Endodermal cell (in vitro differentiated cells): ENCODE results near the gene GOLPH3. TPM values are rescaled to one million over a fixed set of nuclear protein-coding genes. Genes with fewer than 3 reads are reported as not detected.

ENCODE experiments used
- DNase-seq: peaks from one replicate; pipeline ENCODE4 v3.0.0-alpha.2; 2017
- H3K27ac ChIP-seq: 2 replicates; pipeline ENCODE4 v1.5.1; 2013; ENCODE audit warnings: mild to moderate bottlenecking, low read depth, low read length, moderate library complexity
- H3K27me3 ChIP-seq: 2 replicates; pipeline ENCODE4 v1.6.1; 2013; ENCODE audit warnings: mild to moderate bottlenecking, low read length, moderate library complexity; ENCODE audit not compliant: insufficient read depth, control insufficient read depth, poor library complexity, severe bottlenecking
- H3K36me3 ChIP-seq: 2 replicates; pipeline ENCODE4 v1.7.0; 2013; ENCODE audit warnings: mild to moderate bottlenecking, low read length, moderate library complexity; ENCODE audit not compliant: control insufficient read depth, insufficient read depth
- H3K4me1 ChIP-seq: one replicate; pipeline ENCODE4 v1.7.0; 2013; ENCODE audit warnings: low read length; ENCODE audit not compliant: control insufficient read depth, insufficient read depth
- H3K4me3 ChIP-seq: 2 replicates; pipeline ENCODE4 v1.5.1; 2013; ENCODE audit warnings: mild to moderate bottlenecking, low read length, moderate library complexity
- H3K9ac ChIP-seq: 2 replicates; pipeline ENCODE4 v1.6.1; 2013; ENCODE audit warnings: mild to moderate bottlenecking, low read length, moderate library complexity; ENCODE audit not compliant: poor library complexity, severe bottlenecking; ENCODE audit errors: extremely low read depth
- H3K9me3 ChIP-seq: 2 replicates; pipeline ENCODE4 v1.6.1; 2013; ENCODE audit warnings: mild to moderate bottlenecking, low read length, moderate library complexity; ENCODE audit not compliant: control insufficient read depth
- H3K27ac Mint-ChIP-seq: 2 replicates; pipeline ENCODE4 v1.8.0; 2020; ENCODE audit warnings: mixed read lengths
- H3K27me3 Mint-ChIP-seq: 2 replicates; pipeline ENCODE4 v1.8.0; 2021; ENCODE audit warnings: mild to moderate bottlenecking, mixed read lengths; ENCODE audit not compliant: insufficient read depth
- H3K36me3 Mint-ChIP-seq: 2 replicates; pipeline ENCODE4 v1.8.0; 2020; ENCODE audit warnings: low read depth, mixed read lengths
- H3K4me1 Mint-ChIP-seq: 2 replicates; pipeline ENCODE4 v1.8.0; 2020; ENCODE audit warnings: mixed read lengths
- H3K4me3 Mint-ChIP-seq: 2 replicates; pipeline ENCODE4 v1.8.0; 2020; ENCODE audit warnings: mild to moderate bottlenecking, moderate library complexity, mixed read lengths
- H3K9me3 Mint-ChIP-seq: 2 replicates; pipeline ENCODE4 v1.8.0; 2020; ENCODE audit warnings: mild to moderate bottlenecking, mixed read lengths
- CTCF ChIP-seq: fragments of 200-600 bp; sonication (generic); conservative IDR thresholded peaks from 2 replicates; pipeline ENCODE4 v1.5.0; 2021; ENCODE audit warnings: antibody characterized with exemption, mild to moderate bottlenecking
- WGBS, 2 experiments: methylation state at CpG; one replicate each; pipeline versions ENCODE4 v1.1.5 to v1.1.7; 2013; ENCODE audit warnings: missing lambda C conversion rate in 2 of 2, mixed read lengths in 1 of 2; ENCODE audit not compliant: insufficient coverage in 1 of 2, insufficient read length in 1 of 2; 5-methylcytosine and 5-hydroxymethylcytosine counted together
- total RNA-seq, 2 donors: library from RNA; stranded (reverse); fragmentation: NEBNext Ultra II Directional in 1 of 2; extraction: Animal tissue kit (Norgen Biotek cat#: 25700) in 1 of 2; gene quantifications; 2 replicates in 1 of 2; 3 replicates in 1 of 2; pipeline ENCODE4 v1.2.1, GENCODE V29; 2021

GOLPH3 gene
- total RNA-seq, 2 donors from 2014 or later: 89.4 to 90.7 TPM

DNA sequence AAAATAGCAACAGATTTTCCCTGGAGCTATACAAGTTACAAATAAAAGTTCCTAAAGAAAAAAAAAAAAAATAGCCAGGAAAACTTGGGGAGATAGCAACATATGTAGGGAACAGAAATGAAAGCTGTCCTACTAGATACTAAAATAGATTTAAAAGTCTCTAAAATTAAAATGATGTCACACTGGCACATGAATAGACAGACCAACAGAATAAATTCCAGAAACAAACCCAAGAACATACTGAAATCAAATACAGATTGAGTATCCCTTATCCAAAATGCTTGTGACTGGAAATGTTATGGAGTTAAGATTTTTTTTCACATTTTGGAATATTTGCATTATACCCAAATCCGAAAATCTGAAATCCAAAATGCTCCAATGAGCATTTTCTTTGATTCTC, 23.8 kb downstream of the GOLPH3 start:
- Mint-ChIP-seq H3K36me3 (peaks cover 25% of the 10 kb centered on the region), H3K4me1 (peaks cover 3% of the 10 kb centered on the region), H3K27ac (no peak overlapping the region), H3K27me3 (no peaks in the 10 kb centered on the region), H3K4me3 (no peak overlapping the region), H3K9me3 (no peaks in the 10 kb centered on the region)
- Histone ChIP-seq H3K4me3 (no peak overlapping the region), H3K36me3 (peaks cover 52% of the 10 kb centered on the region), H3K9me3 (peaks cover 1% of the 10 kb centered on the region), H3K27me3 (no peaks in the 10 kb centered on the region), H3K27ac (no peak overlapping the region), H3K9ac (no peak overlapping the region), H3K4me1 (peaks cover 3% of the 10 kb centered on the region)
- no peak for DNase-seq
- WGBS, 2 experiments: 96 to 100% methylated on average over 1 of the region's 1 CpG
- no peak for TF ChIP-seq CTCF

- Mint-ChIP-seq H3K9me3 (peaks cover 1% of the 10 kb centered on the region), H3K36me3 (peaks cover 40% of the 10 kb centered on the region), H3K4me1 (peaks cover 3% of the 10 kb centered on the region), H3K4me3 (no peak overlapping the region), H3K27ac (no peak overlapping the region), H3K27me3 (no peaks in the 10 kb centered on the region)
- TF ChIP-seq CTCF: no peak
- Histone ChIP-seq H3K4me1 (peaks cover 3% of the 10 kb centered on the region), H3K9me3 (peaks cover 19% of the 10 kb centered on the region), H3K27me3 (no peaks in the 10 kb centered on the region), H3K4me3 (no peak overlapping the region), H3K36me3 (peaks cover 63% of the 10 kb centered on the region), H3K9ac (no peak overlapping the region), H3K27ac (no peak overlapping the region)
- DNase-seq: no peak
- WGBS, 2 experiments: 95 to 100% methylated on average over 1 to 3 of the region's 4 CpGs
Measured at GRCh38 chr5:32147959-32148358, 26.2 kb downstream of the GOLPH3 start.

DNA sequence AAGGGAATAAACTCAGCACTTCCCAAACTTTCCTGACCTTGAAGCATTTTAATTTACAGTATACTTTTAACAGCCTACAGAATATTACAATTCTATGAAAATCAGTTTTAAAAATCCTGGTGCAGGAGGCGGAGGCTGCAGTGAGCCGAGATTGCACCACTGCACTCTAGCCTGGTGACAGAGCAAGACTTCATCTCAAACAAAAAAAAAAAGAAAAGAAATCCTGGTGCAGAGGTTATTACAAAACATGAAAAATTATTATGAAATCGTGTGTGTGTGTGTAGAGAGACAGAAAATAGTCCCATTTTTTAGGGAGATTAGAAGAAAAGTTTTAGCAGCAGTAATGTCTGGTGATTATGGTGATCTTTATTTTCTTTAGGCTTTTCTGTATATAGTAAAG, 26.9 kb downstream of the GOLPH3 start:
- H3K27ac ChIP-seq: no peak overlapping the region
- no peaks in the 10 kb centered on the region for H3K27me3 Mint-ChIP-seq
- peaks cover 3% of the 10 kb centered on the region for H3K4me1 ChIP-seq
- no peak overlapping the region for H3K4me3 ChIP-seq
- peaks cover 2% of the 10 kb centered on the region for H3K9me3 Mint-ChIP-seq
- H3K36me3 Mint-ChIP-seq: peaks cover 41% of the 10 kb centered on the region
- WGBS, 2 experiments: 95 to 100% methylated on average over 1 to 3 of the region's 3 CpGs
- peaks cover 19% of the 10 kb centered on the region for H3K9me3 ChIP-seq
- H3K4me1 Mint-ChIP-seq: peaks cover 3% of the 10 kb centered on the region
- no peak overlapping the region for H3K9ac ChIP-seq
- no peak for TF ChIP-seq CTCF
- H3K36me3 ChIP-seq: peaks cover 59% of the 10 kb centered on the region
- H3K27ac Mint-ChIP-seq: no peak overlapping the region
- no peaks in the 10 kb centered on the region for H3K27me3 ChIP-seq
- DNase-seq: no peak
- no peak overlapping the region for H3K4me3 Mint-ChIP-seq
